ENCODE results near the gene ST6GAL1.

Gene ST6GAL1

DNA sequence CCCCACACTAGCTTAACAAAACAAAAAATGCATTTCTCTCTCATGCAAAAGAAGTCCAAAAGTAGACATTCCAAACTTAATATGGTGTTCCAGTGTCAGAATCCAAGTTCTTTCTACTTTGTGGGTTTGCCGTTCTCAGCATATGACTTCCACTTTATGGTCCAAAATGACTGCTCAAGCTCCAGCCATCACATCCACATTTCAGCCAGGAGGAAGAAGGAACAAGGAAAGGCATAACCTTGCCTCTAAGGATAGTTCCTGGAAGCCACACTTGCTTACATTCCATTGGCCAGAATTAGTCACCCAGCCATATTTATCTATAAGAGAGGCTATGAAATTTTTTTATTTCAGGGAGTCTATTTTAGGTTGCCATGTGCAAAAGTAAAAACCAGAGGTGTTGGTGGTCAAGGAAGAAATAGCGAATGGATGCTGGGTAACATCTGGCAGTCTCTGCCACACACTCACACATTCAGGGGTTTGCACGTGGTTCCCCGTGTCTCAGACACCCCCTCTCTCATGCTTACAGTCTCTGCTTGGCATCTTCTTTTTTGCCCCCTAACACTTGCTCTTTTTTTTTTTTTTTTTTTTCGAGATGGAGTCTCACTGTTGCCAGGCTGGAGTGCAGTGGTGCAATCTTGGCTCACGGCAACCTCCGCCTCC lies 139.7 kb downstream of the ST6GAL1 start:
- TF ChIP-seq, protein P1, sequence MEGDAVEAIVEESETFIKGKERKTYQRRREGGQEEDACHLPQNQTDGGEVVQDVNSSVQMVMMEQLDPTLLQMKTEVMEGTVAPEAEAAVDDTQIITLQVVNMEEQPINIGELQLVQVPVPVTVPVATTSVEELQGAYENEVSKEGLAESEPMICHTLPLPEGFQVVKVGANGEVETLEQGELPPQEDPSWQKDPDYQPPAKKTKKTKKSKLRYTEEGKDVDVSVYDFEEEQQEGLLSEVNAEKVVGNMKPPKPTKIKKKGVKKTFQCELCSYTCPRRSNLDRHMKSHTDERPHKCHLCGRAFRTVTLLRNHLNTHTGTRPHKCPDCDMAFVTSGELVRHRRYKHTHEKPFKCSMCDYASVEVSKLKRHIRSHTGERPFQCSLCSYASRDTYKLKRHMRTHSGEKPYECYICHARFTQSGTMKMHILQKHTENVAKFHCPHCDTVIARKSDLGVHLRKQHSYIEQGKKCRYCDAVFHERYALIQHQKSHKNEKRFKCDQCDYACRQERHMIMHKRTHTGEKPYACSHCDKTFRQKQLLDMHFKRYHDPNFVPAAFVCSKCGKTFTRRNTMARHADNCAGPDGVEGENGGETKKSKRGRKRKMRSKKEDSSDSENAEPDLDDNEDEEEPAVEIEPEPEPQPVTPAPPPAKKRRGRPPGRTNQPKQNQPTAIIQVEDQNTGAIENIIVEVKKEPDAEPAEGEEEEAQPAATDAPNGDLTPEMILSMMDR (IDR thresholded peaks at IDR 0.05; ENCODE audit: low read depth, low read length), result no peak
- no peak overlapping the region for H3K4me3 ChIP-seq (ENCODE audit: low read depth, low read length)

DNA sequence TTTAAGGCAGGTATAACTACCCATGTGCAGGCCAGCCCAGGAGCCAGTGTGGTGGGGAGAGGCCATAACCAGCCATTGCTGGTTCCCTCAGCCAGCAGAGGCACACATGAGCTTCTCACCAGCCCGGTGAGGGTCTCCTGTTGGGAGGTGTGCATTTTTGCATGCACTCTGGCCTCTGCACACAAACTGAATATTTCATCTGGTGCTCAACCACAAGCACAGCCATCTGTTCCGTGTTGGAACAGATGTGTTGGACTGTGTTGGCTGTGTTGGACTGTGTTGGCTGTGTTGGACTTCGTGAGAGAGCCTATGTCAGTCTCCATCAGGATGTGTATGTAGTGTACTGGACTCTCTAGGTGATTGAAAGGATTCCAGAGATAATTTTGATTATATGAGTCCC lies 141.8 kb downstream of the ST6GAL1 start:
- H3K4me3 ChIP-seq (ENCODE audit: low read depth, low read length), result no peak overlapping the region
- TF ChIP-seq, protein P1 (IDR thresholded peaks at IDR 0.05; ENCODE audit: low read depth, low read length), result no peak

DNA sequence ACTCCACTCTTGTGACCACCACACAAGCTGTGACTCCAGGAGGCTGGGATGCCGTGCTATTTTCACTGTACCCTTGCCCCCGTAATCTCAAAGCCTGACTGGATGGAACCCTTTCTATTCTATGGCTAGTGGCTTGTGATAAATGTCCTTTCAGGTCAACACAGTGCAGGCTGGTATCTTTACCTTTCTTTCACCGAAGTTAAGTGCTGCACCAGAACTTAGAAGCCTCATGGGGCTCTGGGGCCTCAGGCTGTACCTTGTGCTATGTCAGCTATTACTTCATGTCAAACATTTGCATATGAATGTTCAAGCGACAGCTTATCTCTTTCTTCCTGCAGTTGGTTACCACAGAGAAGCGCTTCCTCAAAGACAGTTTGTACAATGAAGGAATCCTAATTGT lies 142.2 kb downstream of the ST6GAL1 start:
- TF ChIP-seq, protein P1 (IDR thresholded peaks at IDR 0.05; ENCODE audit: low read depth, low read length), result no peak
- H3K4me3 ChIP-seq (ENCODE audit: low read depth, low read length), result no peak overlapping the region

DNA sequence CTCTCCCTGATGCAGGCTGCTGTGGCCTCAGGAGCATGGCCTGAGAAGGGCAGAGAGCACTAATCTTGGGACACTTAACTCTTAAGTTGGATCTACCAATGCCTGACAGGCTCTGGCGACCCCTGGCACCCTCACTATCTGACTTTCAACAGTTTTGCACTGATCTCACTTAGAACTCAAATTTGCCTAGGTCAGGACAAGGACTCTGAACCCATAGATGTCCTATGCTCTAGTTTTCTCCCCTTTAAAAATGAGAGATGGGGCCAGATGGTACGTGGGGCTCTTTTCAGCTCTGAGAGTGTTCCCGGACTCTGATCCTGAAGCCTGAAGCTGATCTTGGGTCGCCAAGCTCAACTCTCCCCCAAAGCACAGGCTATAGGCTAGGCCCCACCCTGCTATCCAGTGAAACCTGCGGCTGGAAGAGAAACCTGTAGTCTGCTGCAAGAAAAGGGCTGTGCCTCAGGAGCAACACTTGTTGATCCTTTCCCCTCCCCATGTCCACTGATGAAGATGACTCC lies 143.3 kb downstream of the ST6GAL1 start:
- no peak overlapping the region for H3K4me3 ChIP-seq (ENCODE audit: low read depth, low read length)
- TF ChIP-seq, protein P1 (IDR thresholded peaks at IDR 0.05; ENCODE audit: low read depth, low read length), result no peak

DNA sequence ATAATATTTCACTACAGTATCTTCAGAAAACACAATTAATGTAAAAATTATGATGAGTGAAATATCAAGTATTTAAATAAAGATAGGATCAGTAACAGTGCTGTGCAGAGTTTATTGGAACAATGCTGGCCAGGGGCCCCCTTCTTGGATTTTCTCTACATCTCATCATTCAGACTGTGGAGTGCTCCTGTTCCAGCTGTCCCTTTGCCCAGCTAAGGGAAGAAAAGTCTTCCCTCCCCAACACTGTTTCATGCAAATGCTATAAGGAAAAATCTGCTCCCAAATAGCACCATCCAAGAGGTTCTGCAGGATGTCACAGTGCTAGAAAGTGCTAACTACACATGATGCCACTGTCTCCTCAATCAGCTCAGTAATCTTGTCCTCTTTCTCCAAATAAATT lies 144.5 kb downstream of the ST6GAL1 start:
- TF ChIP-seq, protein P1 (IDR thresholded peaks at IDR 0.05; ENCODE audit: low read depth, low read length), result no peak
- no peak overlapping the region for H3K4me3 ChIP-seq (ENCODE audit: low read depth, low read length)

DNA sequence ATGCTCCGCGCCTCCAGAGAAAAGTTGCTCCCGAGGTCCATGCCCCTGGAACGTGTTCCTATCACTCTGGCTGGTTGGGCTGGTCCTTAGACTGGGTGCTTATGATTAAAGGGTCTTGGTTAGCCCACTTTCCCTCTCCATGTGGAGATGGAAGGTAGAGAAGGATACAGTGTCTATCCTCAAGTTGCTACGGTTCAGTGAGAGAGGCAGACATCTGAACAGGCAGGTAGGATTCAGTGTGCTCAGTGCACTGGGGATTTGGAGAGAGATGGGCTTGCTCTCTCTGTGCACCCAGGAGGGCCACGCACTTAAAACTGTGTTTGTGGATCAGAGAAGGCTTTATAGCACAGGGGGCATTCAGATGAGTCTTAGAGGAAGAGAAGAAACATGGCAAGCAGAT lies 146.0 kb downstream of the ST6GAL1 start:
- TF ChIP-seq, protein P1 (IDR thresholded peaks at IDR 0.05; ENCODE audit: low read depth, low read length), result no peak
- no peak overlapping the region for H3K4me3 ChIP-seq (ENCODE audit: low read depth, low read length)

DNA sequence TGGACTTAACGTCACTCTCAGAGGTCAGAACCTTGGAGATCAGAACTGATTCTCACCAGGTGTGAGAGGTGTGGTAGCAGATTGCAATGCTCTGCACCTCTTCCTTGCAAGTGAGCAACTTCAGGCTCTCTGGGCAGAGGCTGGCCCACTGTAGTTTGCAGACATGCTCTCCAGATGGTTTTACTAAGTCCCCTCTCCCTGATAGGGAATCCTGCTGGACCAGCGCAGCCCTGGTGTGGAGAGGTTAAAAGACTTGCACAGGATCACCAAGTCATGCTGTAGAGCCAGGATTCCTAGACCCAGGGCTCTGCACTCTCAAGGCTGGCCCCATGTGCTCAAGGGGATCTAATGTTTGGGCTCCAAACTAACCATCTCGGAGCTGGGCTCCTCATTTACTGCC lies 146.8 kb downstream of the ST6GAL1 start:
- TF ChIP-seq, protein P1 (IDR thresholded peaks at IDR 0.05; ENCODE audit: low read depth, low read length), result no peak
- H3K4me3 ChIP-seq (ENCODE audit: low read depth, low read length), result no peak overlapping the region

All from WI38 (cell line).